B cell (primary cell): Measurements from ENCODE around the gene WWP2. TPM values are rescaled to one million over a fixed set of nuclear protein-coding genes. Genes with fewer than 3 reads are reported as not detected.

Experiments
- ATAC-seq: fragments of 200-7000 bp; cut with Tn5 transposase; one replicate; pipeline ENCODE4 v1.10.0; 2021; ENCODE audit warnings: low read depth, mild to moderate bottlenecking, moderate number of reproducible peaks, moderate library complexity
- CTCF ChIA-PET: fragments of 350-600 bp; sonication (Branson Sonifier 250); formaldehyde crosslinking; loops from one replicate; lab custom pipeline; 2021; ENCODE audit warnings: antibody characterized with exemption, inconsistent platforms; lab: Charles Lee
- POLR2A ChIA-PET: fragments of 350-600 bp; sonication (Branson Sonifier 250); formaldehyde crosslinking; loops from one replicate; lab custom pipeline; 2021; ENCODE audit warnings: antibody characterized with exemption; lab: Charles Lee
- DNase-seq: peaks from one replicate; pipeline ENCODE4 v3.0.0; 2013
- H2AFZ ChIP-seq: 2 replicates; pipeline ENCODE4 v1.6.1; 2012; ENCODE audit warnings: mild to moderate bottlenecking, low read depth, low read length; ENCODE audit not compliant: insufficient read depth, poor library complexity, severe bottlenecking
- H3K27ac ChIP-seq, 2 donors: 1 replicate in 1 of 2; 2 replicates in 1 of 2; pipeline ENCODE4 v1.5.1; 2012 to 2013; ENCODE audit warnings: low read length in 2 of 2, mild to moderate bottlenecking in 2 of 2, moderate library complexity in 1 of 2
- H3K27me3 ChIP-seq, 4 experiments: fragments of 200-600 bp in 1 of 4; sonication (generic) in 1 of 4; replicated peaks in 1 of 4; 1 replicate in 2 of 4; 2 replicates in 2 of 4; pipeline versions ENCODE4 v1.6.1 to v1.7.0; 2013 to 2016; ENCODE audit warnings: low read length in 3 of 4, mild to moderate bottlenecking in 2 of 4, mixed read lengths in 1 of 4, moderate library complexity in 1 of 4; ENCODE audit not compliant: insufficient read depth in 4 of 4, control insufficient read depth in 3 of 4; ENCODE audit errors: control extremely low read depth in 1 of 4
- H3K36me3 ChIP-seq, 2 experiments: replicated peaks in 1 of 2; 1 replicate in 1 of 2; 2 replicates in 1 of 2; pipeline versions ENCODE4 v1.6.1 to v1.7.1; 2013; ENCODE audit warnings: low read length in 1 of 2; ENCODE audit not compliant: insufficient read depth in 2 of 2, control insufficient read depth in 1 of 2; ENCODE audit errors: control extremely low read depth in 1 of 2, extremely low read depth in 1 of 2
- H3K4me1 ChIP-seq, 2 donors: fragments of 200-600 bp in 1 of 2; sonication (generic) in 1 of 2; 1 replicate in 1 of 2; 2 replicates in 1 of 2; pipeline versions ENCODE4 v1.5.1 to v1.6.1; 2013 to 2017; ENCODE audit warnings: low read length in 2 of 2; ENCODE audit not compliant: control insufficient read depth in 2 of 2, insufficient read depth in 2 of 2
- H3K4me2 ChIP-seq: replicated peaks from 2 replicates; pipeline ENCODE3; 2012; ENCODE audit warnings: mild to moderate bottlenecking, low read depth, low read length; ENCODE audit not compliant: poor library complexity, severe bottlenecking
- H3K4me3 ChIP-seq, 5 experiments: fragments of 200-600 bp in 1 of 5; sonication (generic) in 1 of 5; 1 replicate in 3 of 5; 2 replicates in 2 of 5; pipeline versions ENCODE4 v1.5.1 to v1.7.0; 2011 to 2016; ENCODE audit warnings: low read length in 4 of 5, mild to moderate bottlenecking in 4 of 5, low read depth in 2 of 5, control low read depth in 1 of 5, moderate library complexity in 1 of 5; ENCODE audit not compliant: insufficient read depth in 1 of 5; ENCODE audit errors: control extremely low read depth in 1 of 5, extremely low read depth in 1 of 5
- H3K79me2 ChIP-seq: fragments of 200-600 bp; sonication (generic); one replicate; pipeline ENCODE4 v1.6.0; 2016; ENCODE audit warnings: low read length; ENCODE audit not compliant: control insufficient read depth, insufficient read depth
- H3K9ac ChIP-seq: fragments of 200-600 bp; sonication (generic); 2 replicates; pipeline ENCODE4 v1.6.1; 2017; ENCODE audit warnings: mild to moderate bottlenecking, low read length, moderate library complexity
- H3K9me3 ChIP-seq, 3 donors: one replicate each; pipeline versions ENCODE4 v1.6.1 to v1.7.1; 2013; ENCODE audit warnings: low read length in 2 of 3; ENCODE audit not compliant: control insufficient read depth in 2 of 3, insufficient read depth in 1 of 3; ENCODE audit errors: control extremely low read depth in 1 of 3
- H4K20me1 ChIP-seq: 2 replicates; pipeline ENCODE4 v1.6.0; 2012; ENCODE audit warnings: mild to moderate bottlenecking, low read length; ENCODE audit not compliant: insufficient read depth, control insufficient read depth, poor library complexity, severe bottlenecking
- H3K27ac Mint-ChIP-seq: one replicate; pipeline ENCODE4 v1.8.0; 2021; ENCODE audit warnings: mixed read lengths
- H3K27me3 Mint-ChIP-seq: one replicate; pipeline ENCODE4 v1.8.0; 2021; ENCODE audit warnings: mixed read lengths
- H3K4me1 Mint-ChIP-seq: one replicate; pipeline ENCODE4 v1.8.0; 2021; ENCODE audit warnings: mixed read lengths
- H3K4me3 Mint-ChIP-seq: one replicate; pipeline ENCODE4 v1.8.0; 2021; ENCODE audit warnings: mixed read lengths
- H3K9me3 Mint-ChIP-seq: one replicate; pipeline ENCODE4 v1.8.0; 2022; ENCODE audit warnings: mixed read lengths; ENCODE audit not compliant: insufficient read depth
- CTCF ChIP-seq: fragments of 200-600 bp; IDR thresholded peaks from one replicate; pipeline ENCODE4 v1.8.0; 2022; ENCODE audit warnings: antibody characterized with exemption, mild to moderate bottlenecking
- EZH2 ChIP-seq: IDR thresholded peaks from 2 replicates; pipeline ENCODE4 v1.6.1; 2012; ENCODE audit warnings: borderline replicate concordance, low read depth, mild to moderate bottlenecking, moderate library complexity, low read length; ENCODE audit not compliant: insufficient read depth, poor library complexity, severe bottlenecking
- WGBS: methylation state at CpG from one replicate; pipeline ENCODE4 v1.1.5; 2013; ENCODE audit warnings: missing lambda C conversion rate; ENCODE audit not compliant: insufficient coverage; 5-methylcytosine and 5-hydroxymethylcytosine counted together
- intact Hi-C: fragments of 100-400 bp; cut with micrococcal nuclease; formaldehyde crosslinking; loops from one replicate; pipeline ENCODE4 v1.10.0; 2022
- polyA minus RNA-seq: library from RNA; depleted of rRNA, polyadenylated mRNA; stranded (reverse); fragments of >200 nt; gene quantifications from 2 replicates; pipeline ENCODE4 v1.2.3, GENCODE V29; 2012
- polyA plus RNA-seq: library from polyadenylated mRNA; depleted of rRNA; stranded (reverse); fragments of >200 nt; gene quantifications from 2 replicates; pipeline ENCODE4 v1.2.3, GENCODE V29; 2012
- total RNA-seq, 2 donors: library from RNA; stranded (reverse); fragments of 120-200 nt in 1 of 2; gene quantifications; 1 replicate in 1 of 2; 2 replicates in 1 of 2; pipeline versions ENCODE4 v1.2.3 to v1.2.4, GENCODE V29; 2013 to 2022

WWP2 gene
- total RNA-seq (100 and 105 TPM in 2 replicates), polyA plus RNA-seq (33.4 and 40.7 TPM in 2 replicates), polyA minus RNA-seq (41.7 and 72.7 TPM in 2 replicates)
- total RNA-seq (2013): 39.4 TPM

GRCh38 chr16:69761983-69762813 is at the start of gene WWP2:
Gene WWP2, plus strand, starts transcription at chr16:69762332. Its CDS starts 24,679 bp downstream, at chr16:69787011.
- H3K4me1 Mint-ChIP-seq: peaks cover 30% of the 10 kb centered on the region
- under 1% methylated on average over 68 of the region's 68 CpGs for WGBS
- no peaks in the 10 kb centered on the region for H3K27me3 Mint-ChIP-seq
- peak within 1 kb of the TSS; percentile 96 for H3K4me2 ChIP-seq
- intact Hi-C loops: loop anchor here (1.0 to 2.0 kb wide), 5 partner anchors 8 to 423 kb away; partner anchors contain the start of genes COG8, CYB5B, NIP7 and NOB1
- H3K27me3 ChIP-seq: no peaks in the 10 kb centered on the region
- peak; percentile 82 for ATAC-seq
- H3K9me3 ChIP-seq: no peaks in the 10 kb centered on the region
- H3K79me2 ChIP-seq: peaks cover 73% of the 10 kb centered on the region
- peak within 1 kb of the TSS; percentile 90 for H3K4me3 Mint-ChIP-seq
- peak within 1 kb of the TSS; percentile 97 for H3K27ac Mint-ChIP-seq
- no peak for TF ChIP-seq CTCF
- TF ChIP-seq EZH2: no peak
- peaks cover 14 to 23% of the 10 kb centered on the region in 2 donors for H3K4me1 ChIP-seq
- H3K9ac ChIP-seq: peak within 1 kb of the TSS; percentile 96
- H2AFZ ChIP-seq: peak within 1 kb of the TSS; percentile 94
- POLR2A ChIA-PET: interaction anchor here (0.6 to 1.7 kb wide), 5 partner anchors 8 to 271 kb away, joined by 3 to 9 read pairs (median 6); partner anchors contain the start of genes NOB1 and NQO1
- no peaks in the 10 kb centered on the region for H3K9me3 Mint-ChIP-seq
- peak within 1 kb of the TSS; percentile 87 to 95 (median 92) for H3K4me3 ChIP-seq
- H3K27ac ChIP-seq: peak within 1 kb of the TSS; percentile 92 to 98
- H4K20me1 ChIP-seq: no peaks in the 10 kb centered on the region
- no peaks in the 10 kb centered on the region for H3K36me3 ChIP-seq
- CTCF ChIA-PET: interaction anchor here (1.5 to 4.3 kb wide), 2 partner anchors 8 to 52 kb away, joined by 9 to 17 read pairs; partner anchors contain the start of gene NOB1
- DNase-seq: peak; percentile 92
